Neural cell (in vitro differentiated cells): ENCODE results near the gene IRF8. TPM values are rescaled to one million over a fixed set of nuclear protein-coding genes. Genes with fewer than 3 reads are reported as not detected.

ENCODE experiments used
- H2AFZ ChIP-seq: fragments of 200-600, 300-800 bp; sonication (generic), shearing (Covaris generic); 2 replicates; pipeline ENCODE4 v1.6.0; 2014; ENCODE audit warnings: low read depth, mild to moderate bottlenecking, antibody characterized with exemption, low read length, moderate library complexity
- H3F3A ChIP-seq: fragments of 200-600 bp; shearing (Covaris generic); 2 replicates; pipeline ENCODE4 v1.6.1; 2016; ENCODE audit warnings: mild to moderate bottlenecking, moderate library complexity, mixed read lengths, antibody characterized with exemption, low read length; ENCODE audit not compliant: insufficient read depth, poor library complexity, severe bottlenecking
- H3K27ac ChIP-seq: fragments of 200-600, 300-800 bp; sonication (generic), shearing (Covaris generic); 2 replicates; pipeline ENCODE4 v1.5.1; 2014; ENCODE audit warnings: mild to moderate bottlenecking, low read length, moderate library complexity
- H3K27me3 ChIP-seq: fragments of 300-800, 200-600 bp; sonication (generic), shearing (Covaris generic); 2 replicates; pipeline ENCODE4 v1.6.0; 2014; ENCODE audit warnings: mild to moderate bottlenecking, low read depth, low read length, moderate library complexity; ENCODE audit not compliant: insufficient read depth
- H3K36me3 ChIP-seq: fragments of 300-800, 200-600 bp; sonication (generic), shearing (Covaris generic); 2 replicates; pipeline ENCODE4 v1.5.1; 2014; ENCODE audit warnings: mild to moderate bottlenecking, antibody characterized with exemption, low read length, moderate library complexity; ENCODE audit not compliant: insufficient read depth
- H3K4me2 ChIP-seq: fragments of 300-800, 200-600 bp; sonication (generic), shearing (Covaris generic); 2 replicates; pipeline ENCODE4 v1.6.0; 2014; ENCODE audit warnings: mild to moderate bottlenecking, low read length
- H3K4me3 ChIP-seq: fragments of 300-800, 200-600 bp; sonication (generic), shearing (Covaris generic); 2 replicates; pipeline ENCODE4 v1.5.1; 2014; ENCODE audit warnings: mild to moderate bottlenecking, low read length, moderate library complexity
- H3K79me2 ChIP-seq: fragments of 200-600 bp; shearing (Covaris generic); replicated peaks from 2 replicates; pipeline ENCODE4 v1.6.0; 2014; ENCODE audit warnings: mild to moderate bottlenecking, low read length, moderate library complexity; ENCODE audit not compliant: insufficient read depth
- H3K9ac ChIP-seq: fragments of 300-800, 200-600 bp; sonication (generic), shearing (Covaris generic); 2 replicates; pipeline ENCODE4 v1.6.1; 2016; ENCODE audit warnings: mild to moderate bottlenecking, low read length, mixed read lengths
- H3K9me2 ChIP-seq: fragments of 200-600 bp; shearing (Covaris generic); 2 replicates; pipeline ENCODE4 v1.6.1; 2016; ENCODE audit warnings: mild to moderate bottlenecking, low read length, mixed read lengths; ENCODE audit not compliant: insufficient read depth
- H3K9me3 ChIP-seq: fragments of 200-600, 300-800 bp; sonication (generic), shearing (Covaris generic); 2 replicates; pipeline ENCODE4 v1.6.1; 2016; ENCODE audit warnings: mild to moderate bottlenecking, mixed run types, low read length, moderate library complexity, mixed read lengths
- H4K20me1 ChIP-seq: fragments of 200-600 bp; shearing (Covaris generic); 2 replicates; pipeline ENCODE4 v1.6.1; 2016; ENCODE audit warnings: mild to moderate bottlenecking, mixed run types; ENCODE audit not compliant: insufficient read depth
- EP300 ChIP-seq: fragments of 450-650 bp; conservative IDR thresholded peaks from 2 replicates; pipeline ENCODE4 v1.6.1; 2014; ENCODE audit warnings: antibody characterized with exemption, mild to moderate bottlenecking, moderate library complexity; ENCODE audit not compliant: poor library complexity, severe bottlenecking
- EZH2 ChIP-seq: fragments of 200-600, 300-800 bp; shearing (Covaris generic), sonication (generic); IDR thresholded peaks from 2 replicates; pipeline ENCODE4 v1.6.1; 2014; ENCODE audit warnings: antibody characterized with exemption, low read length, borderline replicate concordance, mild to moderate bottlenecking; ENCODE audit not compliant: insufficient read depth, poor library complexity, severe bottlenecking
- MXI1 ChIP-seq: fragments of 450-650 bp; conservative IDR thresholded peaks from 2 replicates; pipeline ENCODE4 v1.6.1; 2014; ENCODE audit warnings: antibody characterized with exemption, mild to moderate bottlenecking; ENCODE audit not compliant: poor library complexity, severe bottlenecking
- POLR2AphosphoS5 ChIP-seq: IDR thresholded peaks from 2 replicates; pipeline ENCODE4 v1.6.1; 2012
- RAD21 ChIP-seq: fragments of 450-650 bp; conservative IDR thresholded peaks from 2 replicates; pipeline ENCODE4 v1.6.1; 2014; ENCODE audit warnings: antibody characterized with exemption, mild to moderate bottlenecking, moderate library complexity
- SMC3 ChIP-seq: fragments of 450-650 bp; conservative IDR thresholded peaks from 2 replicates; pipeline ENCODE4 v1.6.1; 2014; ENCODE audit warnings: antibody characterized with exemption, mild to moderate bottlenecking, moderate library complexity; ENCODE audit not compliant: poor library complexity
- TAF1 ChIP-seq: IDR thresholded peaks from 2 replicates; pipeline ENCODE4 v1.6.1; 2012; ENCODE audit warnings: low read depth
- polyA plus RNA-seq: library from polyadenylated mRNA; depleted of rRNA; stranded (reverse); fragments of >200 nt; gene quantifications from 2 replicates; pipeline ENCODE4 v1.2.3, GENCODE V29; 2014
- TF ChIP-seq, protein P1 (sequence below): fragments of 450-650 bp; IDR thresholded peaks from 2 replicates; pipeline ENCODE4 v1.5.1; 2014; ENCODE audit warnings: antibody characterized with exemption, mild to moderate bottlenecking, moderate library complexity; ENCODE audit not compliant: poor library complexity, severe bottlenecking
- TF ChIP-seq, protein P2 (sequence below): IDR thresholded peaks from 2 replicates; pipeline ENCODE4 v1.6.1; 2012; ENCODE audit warnings: borderline replicate concordance

Gene IRF8
- polyA plus RNA-seq, 1 donor from 2014 or later = not detected

DNA sequence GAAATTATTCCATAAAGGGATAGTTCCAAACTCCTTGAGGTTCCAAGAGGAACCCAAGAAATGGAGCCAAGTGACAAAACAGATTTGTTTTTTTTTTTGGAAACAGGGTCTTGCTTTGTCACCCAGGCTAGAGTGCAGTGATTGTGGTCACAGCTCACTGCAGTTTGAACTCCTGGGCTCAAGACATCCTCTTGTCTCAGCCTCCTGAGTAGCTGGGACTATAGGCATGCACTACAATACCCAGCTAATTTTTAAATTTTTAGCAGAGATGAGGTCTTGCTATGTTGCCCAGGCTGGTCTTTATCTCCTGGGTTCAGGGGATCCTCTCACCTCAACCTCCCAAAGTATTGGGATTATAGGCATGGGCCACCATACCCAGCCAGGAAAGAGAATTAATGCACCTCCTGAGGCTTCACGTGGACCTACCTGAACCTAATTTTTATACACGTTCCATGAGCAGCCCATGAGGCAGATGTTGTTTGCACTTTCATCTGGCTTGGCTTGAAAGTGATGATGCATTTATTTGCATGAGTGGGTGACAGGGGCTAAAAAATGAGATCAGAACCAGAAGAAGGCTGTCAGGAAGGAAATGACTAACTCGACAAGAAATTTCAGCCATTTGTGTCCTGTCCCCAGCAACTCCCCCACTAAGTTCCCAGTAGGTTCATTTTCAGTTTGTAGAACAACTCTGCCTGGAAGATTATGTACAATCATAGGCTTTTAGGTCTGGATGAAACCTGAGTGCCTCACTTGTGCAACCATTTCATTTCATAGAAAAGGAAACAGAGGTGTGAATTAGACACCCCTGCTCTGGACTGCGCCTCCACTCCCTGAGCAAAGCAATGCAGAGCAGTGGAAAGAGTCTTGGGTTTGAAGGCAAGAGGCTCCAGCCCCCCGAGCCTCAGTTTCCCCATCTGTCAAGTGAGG, 10.3 kb upstream of the IRF8 start:
- Histone ChIP-seq H3K9ac (no peak overlapping the region), H2AFZ (no peak overlapping the region), H3K27me3 (no peaks in the 10 kb centered on the region), H3K4me3 (no peak overlapping the region), H4K20me1 (no peaks in the 10 kb centered on the region), H3K4me2 (no peak overlapping the region), H3K79me2 (no peaks in the 10 kb centered on the region), H3K9me2 (no peaks in the 10 kb centered on the region), H3K27ac (no peak overlapping the region), H3F3A (no peaks in the 10 kb centered on the region), H3K9me3 (no peaks in the 10 kb centered on the region), H3K36me3 (no peaks in the 10 kb centered on the region)
- TF ChIP-seq RAD21 = no peak
- no peak for TF ChIP-seq POLR2AphosphoS5
- TF ChIP-seq MXI1 = no peak
- no peak for TF ChIP-seq EP300
- TF ChIP-seq, protein P1, sequence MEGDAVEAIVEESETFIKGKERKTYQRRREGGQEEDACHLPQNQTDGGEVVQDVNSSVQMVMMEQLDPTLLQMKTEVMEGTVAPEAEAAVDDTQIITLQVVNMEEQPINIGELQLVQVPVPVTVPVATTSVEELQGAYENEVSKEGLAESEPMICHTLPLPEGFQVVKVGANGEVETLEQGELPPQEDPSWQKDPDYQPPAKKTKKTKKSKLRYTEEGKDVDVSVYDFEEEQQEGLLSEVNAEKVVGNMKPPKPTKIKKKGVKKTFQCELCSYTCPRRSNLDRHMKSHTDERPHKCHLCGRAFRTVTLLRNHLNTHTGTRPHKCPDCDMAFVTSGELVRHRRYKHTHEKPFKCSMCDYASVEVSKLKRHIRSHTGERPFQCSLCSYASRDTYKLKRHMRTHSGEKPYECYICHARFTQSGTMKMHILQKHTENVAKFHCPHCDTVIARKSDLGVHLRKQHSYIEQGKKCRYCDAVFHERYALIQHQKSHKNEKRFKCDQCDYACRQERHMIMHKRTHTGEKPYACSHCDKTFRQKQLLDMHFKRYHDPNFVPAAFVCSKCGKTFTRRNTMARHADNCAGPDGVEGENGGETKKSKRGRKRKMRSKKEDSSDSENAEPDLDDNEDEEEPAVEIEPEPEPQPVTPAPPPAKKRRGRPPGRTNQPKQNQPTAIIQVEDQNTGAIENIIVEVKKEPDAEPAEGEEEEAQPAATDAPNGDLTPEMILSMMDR = no peak
- TF ChIP-seq TAF1 = no peak

DNA sequence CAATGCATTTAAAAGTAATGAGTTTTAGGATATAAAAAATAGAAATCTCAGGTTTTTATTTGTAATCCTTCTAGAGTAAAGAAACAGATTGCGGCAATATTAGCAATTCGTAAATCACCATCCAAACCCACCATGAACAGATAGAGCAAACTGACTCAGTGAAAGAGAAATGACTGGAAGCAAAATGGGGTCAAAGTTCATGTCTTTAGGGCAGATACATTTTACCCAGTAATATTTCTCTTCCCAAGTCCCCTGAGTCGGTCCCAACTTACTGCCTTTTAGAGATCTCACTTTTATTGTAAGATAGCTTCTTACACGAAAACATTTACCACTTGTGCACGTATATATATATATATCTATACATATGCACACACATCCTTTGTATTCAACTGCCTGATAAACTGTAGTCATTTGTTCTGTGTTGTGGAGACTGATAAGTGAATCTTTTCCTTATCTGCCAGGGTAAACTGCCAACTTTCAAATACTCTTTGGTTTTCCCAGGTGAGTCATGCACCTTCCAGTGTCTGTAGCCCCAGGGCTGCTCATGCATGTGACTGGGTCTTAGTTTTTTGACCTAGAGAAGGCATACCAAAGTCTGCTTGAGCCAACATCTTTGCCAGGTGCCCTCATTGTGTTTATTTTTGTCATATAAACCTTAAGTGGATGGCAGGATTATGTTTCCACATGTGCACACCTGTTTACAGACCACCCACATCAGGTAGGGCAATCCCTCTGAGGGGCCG, 7.8 kb upstream of the IRF8 start:
- no peak overlapping the region for H3K4me2 ChIP-seq

More for the DNA sequence above, 7.8 kb upstream of the IRF8 start:
- no peaks in the 10 kb centered on the region for H4K20me1 ChIP-seq
- no peak overlapping the region for H3K9ac ChIP-seq
- TF ChIP-seq, protein P1 = no peak
- TF ChIP-seq, protein P2, sequence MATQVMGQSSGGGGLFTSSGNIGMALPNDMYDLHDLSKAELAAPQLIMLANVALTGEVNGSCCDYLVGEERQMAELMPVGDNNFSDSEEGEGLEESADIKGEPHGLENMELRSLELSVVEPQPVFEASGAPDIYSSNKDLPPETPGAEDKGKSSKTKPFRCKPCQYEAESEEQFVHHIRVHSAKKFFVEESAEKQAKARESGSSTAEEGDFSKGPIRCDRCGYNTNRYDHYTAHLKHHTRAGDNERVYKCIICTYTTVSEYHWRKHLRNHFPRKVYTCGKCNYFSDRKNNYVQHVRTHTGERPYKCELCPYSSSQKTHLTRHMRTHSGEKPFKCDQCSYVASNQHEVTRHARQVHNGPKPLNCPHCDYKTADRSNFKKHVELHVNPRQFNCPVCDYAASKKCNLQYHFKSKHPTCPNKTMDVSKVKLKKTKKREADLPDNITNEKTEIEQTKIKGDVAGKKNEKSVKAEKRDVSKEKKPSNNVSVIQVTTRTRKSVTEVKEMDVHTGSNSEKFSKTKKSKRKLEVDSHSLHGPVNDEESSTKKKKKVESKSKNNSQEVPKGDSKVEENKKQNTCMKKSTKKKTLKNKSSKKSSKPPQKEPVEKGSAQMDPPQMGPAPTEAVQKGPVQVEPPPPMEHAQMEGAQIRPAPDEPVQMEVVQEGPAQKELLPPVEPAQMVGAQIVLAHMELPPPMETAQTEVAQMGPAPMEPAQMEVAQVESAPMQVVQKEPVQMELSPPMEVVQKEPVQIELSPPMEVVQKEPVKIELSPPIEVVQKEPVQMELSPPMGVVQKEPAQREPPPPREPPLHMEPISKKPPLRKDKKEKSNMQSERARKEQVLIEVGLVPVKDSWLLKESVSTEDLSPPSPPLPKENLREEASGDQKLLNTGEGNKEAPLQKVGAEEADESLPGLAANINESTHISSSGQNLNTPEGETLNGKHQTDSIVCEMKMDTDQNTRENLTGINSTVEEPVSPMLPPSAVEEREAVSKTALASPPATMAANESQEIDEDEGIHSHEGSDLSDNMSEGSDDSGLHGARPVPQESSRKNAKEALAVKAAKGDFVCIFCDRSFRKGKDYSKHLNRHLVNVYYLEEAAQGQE = no peak
- TF ChIP-seq POLR2AphosphoS5 = no peak
- TF ChIP-seq EP300 = no peak
- TF ChIP-seq EZH2 = no peak
- TF ChIP-seq SMC3 = no peak
- TF ChIP-seq RAD21 = no peak
- TF ChIP-seq MXI1 = no peak
- no peak for TF ChIP-seq TAF1
- H3K4me3 ChIP-seq = no peak overlapping the region
- H3K36me3 ChIP-seq = no peaks in the 10 kb centered on the region
- no peaks in the 10 kb centered on the region for H3K9me3 ChIP-seq
- H3K9me2 ChIP-seq = no peaks in the 10 kb centered on the region
- no peak overlapping the region for H2AFZ ChIP-seq
- H3K79me2 ChIP-seq = no peaks in the 10 kb centered on the region
- no peaks in the 10 kb centered on the region for H3K27me3 ChIP-seq
- no peaks in the 10 kb centered on the region for H3F3A ChIP-seq
- H3K27ac ChIP-seq = no peak overlapping the region
